HUES64 (cell line): ENCODE data around the gene C4A. TPM values are rescaled to one million over a fixed set of nuclear protein-coding genes. Genes with fewer than 3 reads are reported as not detected.
"Not testable (repeated sequence)": the region's sequence is repeated elsewhere in the genome, so short reads cannot be mapped to it uniquely, and the experiment has no call there.

Experiments used
- H3K27ac ChIP-seq: 2 replicates; pipeline ENCODE4 v1.7.0; 2013; ENCODE audit warnings: low read depth, low read length, inconsistent platforms
- H3K27me3 ChIP-seq: 2 replicates; pipeline ENCODE4 v1.6.1; 2013; ENCODE audit warnings: mild to moderate bottlenecking, low read length; ENCODE audit not compliant: insufficient read depth
- H3K36me3 ChIP-seq: 2 replicates; pipeline ENCODE4 v1.6.1; 2013; ENCODE audit warnings: mild to moderate bottlenecking, low read length; ENCODE audit not compliant: insufficient read depth
- H3K4me1 ChIP-seq: 2 replicates; pipeline ENCODE4 v1.6.1; 2013; ENCODE audit warnings: mild to moderate bottlenecking, low read length, moderate library complexity; ENCODE audit not compliant: insufficient read depth
- H3K4me3 ChIP-seq: 2 replicates; pipeline ENCODE4 v1.5.1; 2013; ENCODE audit warnings: mild to moderate bottlenecking, low read length, moderate library complexity
- H3K9ac ChIP-seq: 2 replicates; pipeline ENCODE4 v1.6.1; 2013; ENCODE audit warnings: mild to moderate bottlenecking, low read depth, low read length
- H3K9me3 ChIP-seq: 2 replicates; pipeline ENCODE4 v1.6.1; 2013; ENCODE audit warnings: low read depth, low read length; ENCODE audit not compliant: insufficient read depth
- WGBS: fragments of 150-250, 120-280 bp; methylation state at CpG from one replicate; pipeline ENCODE4 v1.1.7; 2013; ENCODE audit warnings: missing lambda C conversion rate; 5-methylcytosine and 5-hydroxymethylcytosine counted together
- polyA plus RNA-seq, 2 experiments: library from polyadenylated mRNA; stranded (reverse); fragments of 50-300 nt; gene quantifications; one replicate each; pipeline ENCODE4 v1.2.3, GENCODE V29; 2013

Gene C4A
- polyA plus RNA-seq (2013, experiment 1 of 2) = 1.0 TPM
- polyA plus RNA-seq (2013, experiment 2 of 2) = 1.4 TPM

DNA sequence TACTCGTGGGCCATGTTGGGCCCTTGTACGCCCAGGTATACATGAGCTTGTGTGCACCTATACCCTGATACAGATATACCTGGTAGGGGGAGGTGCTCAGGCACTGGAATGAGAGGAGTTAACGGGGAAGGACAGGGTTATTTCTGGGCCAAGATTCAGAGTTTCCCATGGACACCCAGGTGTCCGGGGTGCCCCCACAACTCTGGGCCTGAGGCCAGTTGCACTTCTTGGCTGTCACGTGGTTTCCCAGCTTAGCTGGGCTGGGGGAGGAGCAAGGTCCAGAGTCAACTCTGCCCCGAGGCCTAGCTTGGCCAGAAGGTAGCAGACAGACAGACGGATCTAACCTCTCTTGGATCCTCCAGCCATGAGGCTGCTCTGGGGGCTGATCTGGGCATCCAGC, at the start of gene C4A:
Gene C4A, plus strand, starts transcription at position 314 of the 400 bp plus-strand sequence. Its CDS starts 51 bp downstream, at position 365.
- WGBS = no CpG with 5 or more reads among the region's 7 CpGs
- not testable (repeated sequence) for H3K27ac ChIP-seq

GRCh38 chr6:31932137-31932536, 49.7 kb upstream of the C4A start:
- H3K27me3 ChIP-seq, H3K4me3 ChIP-seq, H3K36me3 ChIP-seq, H3K4me1 ChIP-seq, H3K9me3 ChIP-seq, H3K27ac ChIP-seq, H3K9ac ChIP-seq: not testable (repeated sequence)
- 92% methylated on average over 28 of the region's 32 CpGs for WGBS

More for the DNA sequence above, at the start of gene C4A:
- not testable (repeated sequence) for H3K9me3 ChIP-seq, H3K4me3 ChIP-seq, H3K4me1 ChIP-seq, H3K27me3 ChIP-seq, H3K36me3 ChIP-seq, H3K9ac ChIP-seq

DNA sequence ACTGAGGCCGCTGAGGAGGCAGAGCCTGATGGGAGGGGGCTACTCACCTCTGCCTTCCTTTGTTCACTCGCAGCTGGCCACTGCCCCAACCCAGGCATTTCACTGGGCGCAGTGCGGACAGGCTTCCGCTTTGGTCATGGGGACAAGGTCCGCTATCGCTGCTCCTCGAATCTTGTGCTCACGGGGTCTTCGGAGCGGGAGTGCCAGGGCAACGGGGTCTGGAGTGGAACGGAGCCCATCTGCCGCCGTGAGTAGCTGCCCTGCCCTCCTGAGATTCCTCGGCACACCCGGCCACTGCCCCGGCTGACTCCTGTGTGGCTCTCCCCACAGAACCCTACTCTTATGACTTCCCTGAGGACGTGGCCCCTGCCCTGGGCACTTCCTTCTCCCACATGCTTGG, 48.3 kb upstream of the C4A start:
- WGBS = 93% methylated on average over 19 of the region's 19 CpGs
- Histone ChIP-seq H3K36me3 (no peaks in the 10 kb centered on the region), H3K4me1 (no peaks in the 10 kb centered on the region), H3K27ac (no peak overlapping the region), H3K9ac (no peak overlapping the region), H3K9me3 (0 out of 2 replicates have a peak, but pooled peaks cover 3% of the 10 kb centered on the region), H3K4me3 (no peak overlapping the region), H3K27me3 (no peaks in the 10 kb centered on the region)

GRCh38 chr6:31935021-31935420, 46.8 kb upstream of the C4A start:
- no peak overlapping the region for H3K27ac ChIP-seq
- 0 out of 2 replicates have a peak, but pooled peaks cover under 1% of the 10 kb centered on the region for H3K4me1 ChIP-seq
- no CpG with 5 or more reads among the region's 3 CpGs for WGBS
- no peak overlapping the region for H3K4me3 ChIP-seq
- H3K9ac ChIP-seq = no peak overlapping the region
- no peaks in the 10 kb centered on the region for H3K36me3 ChIP-seq
- no peaks in the 10 kb centered on the region for H3K27me3 ChIP-seq
- 0 out of 2 replicates have a peak, but pooled peaks cover 3% of the 10 kb centered on the region for H3K9me3 ChIP-seq

GRCh38 chr6:31935823-31936222, 46.0 kb upstream of the C4A start:
- Histone ChIP-seq H3K27me3 (no peaks in the 10 kb centered on the region), H3K9ac (no peak overlapping the region), H3K27ac (no peak overlapping the region), H3K9me3 (0 out of 2 replicates have a peak, but pooled peaks cover 3% of the 10 kb centered on the region), H3K36me3 (no peaks in the 10 kb centered on the region), H3K4me3 (no peak overlapping the region), H3K4me1 (0 out of 2 replicates have a peak, but pooled peaks cover 8% of the 10 kb centered on the region)
- WGBS = 86% methylated on average over 9 of the region's 9 CpGs

DNA sequence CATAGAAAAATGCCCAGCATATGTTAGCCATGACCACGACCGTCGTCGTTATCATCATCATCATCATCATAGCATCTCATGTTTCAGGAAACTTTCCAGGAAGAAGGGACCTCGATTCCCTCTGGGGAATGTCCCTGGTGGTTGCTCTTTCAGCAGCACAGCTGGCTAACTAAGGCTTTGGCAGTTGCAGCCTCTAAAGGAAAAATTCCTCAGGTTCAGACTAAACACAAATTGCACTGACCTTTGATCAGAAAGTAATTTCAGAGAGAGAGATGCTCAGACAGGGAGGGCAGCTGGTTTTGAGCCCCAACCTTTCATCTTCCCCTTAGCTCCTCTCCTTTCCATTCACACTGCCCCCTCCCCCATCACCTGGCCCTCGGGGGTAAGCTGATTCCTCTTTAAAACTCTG, 41.6 kb upstream of the C4A start:
- no peaks in the 10 kb centered on the region for H3K36me3 ChIP-seq
- H3K9me3 ChIP-seq = no peaks in the 10 kb centered on the region
- H3K4me1 ChIP-seq = peaks cover 8% of the 10 kb centered on the region; the same call in 1 of the 2 replicates
- H3K27ac ChIP-seq = no peak overlapping the region
- no peak overlapping the region for H3K4me3 ChIP-seq
- WGBS = 59% methylated on average over 6 of the region's 6 CpGs
- H3K27me3 ChIP-seq = no peaks in the 10 kb centered on the region
- no peak overlapping the region for H3K9ac ChIP-seq

GRCh38 chr6:31943742-31944141, 38.1 kb upstream of the C4A start:
- no peaks in the 10 kb centered on the region for H3K9me3 ChIP-seq
- no peak overlapping the region for H3K4me3 ChIP-seq
- WGBS = 84% methylated on average over 3 of the region's 3 CpGs
- H3K9ac ChIP-seq = no peak overlapping the region
- no peaks in the 10 kb centered on the region for H3K36me3 ChIP-seq
- no peaks in the 10 kb centered on the region for H3K27me3 ChIP-seq
- no peak overlapping the region for H3K27ac ChIP-seq
- peaks cover 16% of the 10 kb centered on the region; the same call in 1 of the 2 replicates for H3K4me1 ChIP-seq

- Histone ChIP-seq H3K36me3 (no peaks in the 10 kb centered on the region), H3K9me3 (no peaks in the 10 kb centered on the region), H3K4me3 (no peak overlapping the region), H3K4me1 (peaks cover 15% of the 10 kb centered on the region; the same call in 1 of the 2 replicates), H3K9ac (no peak overlapping the region), H3K27me3 (no peaks in the 10 kb centered on the region), H3K27ac (no peak overlapping the region)
- WGBS = 90% methylated on average over 9 of the region's 9 CpGs
Measured at GRCh38 chr6:31945154-31945506, 36.7 kb upstream of the C4A start.

GRCh38 chr6:31945507-31946369, 36.1 kb upstream of the C4A start, which contains the start of gene CFB:
CFB (plus strand) TSS chr6:31946095; CDS start chr6:31946222, 127 bp downstream.
- WGBS = 71% methylated on average over 11 of the region's 11 CpGs
- H3K27me3 ChIP-seq = no peaks in the 10 kb centered on the region
- no peak within 1 kb of the TSS for H3K4me3 ChIP-seq
- peaks cover 9% of the 10 kb centered on the region; the same call in 1 of the 2 replicates for H3K4me1 ChIP-seq
- no peaks in the 10 kb centered on the region; the same call in 1 of the 2 replicates for H3K36me3 ChIP-seq
- H3K27ac ChIP-seq = no peak within 1 kb of the TSS
- H3K9me3 ChIP-seq = no peaks in the 10 kb centered on the region
- H3K9ac ChIP-seq = no peak within 1 kb of the TSS

DNA sequence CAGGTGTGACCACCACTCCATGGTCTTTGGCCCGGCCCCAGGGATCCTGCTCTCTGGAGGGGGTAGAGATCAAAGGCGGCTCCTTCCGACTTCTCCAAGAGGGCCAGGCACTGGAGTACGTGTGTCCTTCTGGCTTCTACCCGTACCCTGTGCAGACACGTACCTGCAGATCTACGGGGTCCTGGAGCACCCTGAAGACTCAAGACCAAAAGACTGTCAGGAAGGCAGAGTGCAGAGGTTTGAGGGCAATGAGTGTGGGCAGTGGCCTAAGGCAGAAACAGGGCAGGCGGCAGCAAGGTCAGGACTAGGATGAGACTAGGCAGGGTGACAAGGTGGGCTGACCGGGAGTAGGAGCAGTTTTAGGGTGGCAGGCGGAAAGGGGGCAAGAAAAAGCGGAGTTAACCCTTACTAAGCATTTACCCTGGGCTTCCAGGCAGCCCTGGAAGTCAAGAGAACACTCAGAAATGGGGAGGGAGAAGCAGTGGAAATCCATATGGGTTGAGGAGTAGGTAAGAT, 35.4 kb upstream of the C4A start:
- Histone ChIP-seq H3K9ac (no peak overlapping the region), H3K36me3 (peaks cover 7% of the 10 kb centered on the region), H3K4me1 (peaks cover 8% of the 10 kb centered on the region; the same call in 1 of the 2 replicates), H3K27ac (no peak overlapping the region), H3K9me3 (no peaks in the 10 kb centered on the region), H3K27me3 (no peaks in the 10 kb centered on the region), H3K4me3 (no peak overlapping the region)
- WGBS = 86% methylated on average over 11 of the region's 11 CpGs

DNA sequence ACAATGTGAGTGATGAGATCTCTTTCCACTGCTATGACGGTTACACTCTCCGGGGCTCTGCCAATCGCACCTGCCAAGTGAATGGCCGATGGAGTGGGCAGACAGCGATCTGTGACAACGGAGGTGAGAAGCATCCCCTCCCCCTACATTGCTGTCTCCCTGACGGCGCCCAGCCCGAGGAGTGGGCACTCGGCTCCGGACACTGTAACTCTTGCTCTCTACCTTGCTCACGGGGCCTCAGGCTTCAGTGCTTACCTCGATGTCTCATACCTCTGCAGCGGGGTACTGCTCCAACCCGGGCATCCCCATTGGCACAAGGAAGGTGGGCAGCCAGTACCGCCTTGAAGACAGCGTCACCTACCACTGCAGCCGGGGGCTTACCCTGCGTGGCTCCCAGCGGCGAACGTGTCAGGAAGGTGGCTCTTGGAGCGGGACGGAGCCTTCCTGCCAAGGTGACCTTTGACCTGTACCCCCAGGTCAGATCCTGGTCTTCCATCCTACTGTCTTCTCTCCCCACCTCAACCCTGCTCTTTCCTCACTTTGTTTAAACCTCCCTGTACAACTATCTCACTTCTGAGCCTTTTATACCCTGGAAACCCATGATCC, 34.7 kb upstream of the C4A start:
- H3K4me1 ChIP-seq = peaks cover 8% of the 10 kb centered on the region; the same call in 1 of the 2 replicates
- 88% methylated on average over 24 of the region's 24 CpGs for WGBS
- no peaks in the 10 kb centered on the region for H3K27me3 ChIP-seq
- H3K36me3 ChIP-seq = peaks cover 14% of the 10 kb centered on the region
- H3K27ac ChIP-seq = no peak overlapping the region
- no peak overlapping the region for H3K4me3 ChIP-seq
- no peak overlapping the region for H3K9ac ChIP-seq
- no peaks in the 10 kb centered on the region for H3K9me3 ChIP-seq
